Measurements from ENCODE around the gene FAM163B. TPM values are rescaled to one million over a fixed set of nuclear protein-coding genes. Genes with fewer than 3 reads are reported as not detected.
A peak's percentile ranks its signal among the peaks of the same experiment; 100 is the strongest.

The FAM163B gene
- total and polyA plus RNA-seq, 2 of the 8 experiments (the other 6 are each of a cell fraction or from before 2014, with no cell fraction given): 0.63 to 1.0 TPM

DNA sequence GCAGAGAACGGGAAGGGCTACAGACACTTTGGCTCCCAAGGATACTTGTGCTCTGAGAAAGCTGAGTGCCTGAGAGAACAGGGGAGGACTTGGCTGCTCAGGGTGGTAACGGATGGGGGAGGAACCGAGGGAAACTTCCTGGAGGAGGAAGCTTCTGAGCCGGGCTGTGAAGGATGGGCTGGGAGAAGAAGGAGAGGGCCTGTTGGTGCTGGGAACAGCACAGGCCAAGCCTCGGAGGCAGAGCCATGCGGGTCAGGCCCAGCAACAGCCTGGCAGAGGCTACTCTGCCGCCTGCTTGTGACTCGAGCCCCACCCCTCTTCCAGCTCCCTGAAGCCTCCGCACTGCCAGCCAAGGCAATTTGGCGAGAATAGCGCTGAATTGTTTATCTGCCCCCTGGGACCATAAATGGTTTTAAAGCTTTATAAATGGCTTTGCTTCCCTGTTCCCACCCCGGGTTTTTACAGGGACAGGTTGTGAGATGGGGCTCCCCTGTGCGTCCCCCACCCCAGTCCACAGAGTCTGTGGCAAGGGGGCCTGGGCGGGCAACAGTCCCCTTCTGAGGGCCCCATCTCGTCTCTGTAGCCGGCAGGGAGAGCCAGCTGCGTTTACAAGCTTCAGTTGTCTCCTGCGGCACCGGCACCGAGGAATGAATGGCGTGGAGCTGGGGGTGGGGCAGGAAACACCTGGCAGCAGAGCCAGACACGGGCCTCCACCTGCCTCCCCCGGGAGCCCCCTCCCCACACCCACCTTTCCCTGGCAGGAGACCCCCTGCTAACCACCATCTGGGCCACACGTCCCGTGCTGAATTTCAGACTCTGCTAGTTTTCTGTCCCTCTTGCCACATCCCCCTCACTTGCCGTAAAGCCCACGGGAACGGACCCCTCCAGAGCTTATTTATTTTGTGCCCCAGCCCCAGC is 24.4 kb downstream of the FAM163B start (continued):
- TF ChIP-seq ASH2L (IDR thresholded peaks at IDR 0.05; ENCODE audit: low read length): peak; percentile 22
- no peak for TF ChIP-seq RNF2 (IDR thresholded peaks at IDR 0.05; ENCODE audit: borderline replicate concordance, low read depth, low read length, missing control alignments, poor library complexity, severe bottlenecking)
- no peak for TF ChIP-seq FOSL1 (IDR thresholded peaks at IDR 0.05; ENCODE audit: insufficient read depth, low read depth, low read length)

Measured in H1 (cell line).